SU-DHL-6 (cell line): ENCODE measurements around the gene RNASET2.
A peak's percentile ranks its signal among the peaks of the same experiment; 100 is the strongest.
"Not testable (repeated sequence)": the region's sequence is repeated elsewhere in the genome, so short reads cannot be mapped to it uniquely, and the experiment has no call there.

Experiments used
- H2AFZ ChIP-seq: fragments of 200-600 bp; sonication (generic); 2 replicates; pipeline ENCODE4 v1.6.1; 2014; ENCODE audit warnings: low read depth, mild to moderate bottlenecking, moderate library complexity, mixed read lengths, antibody characterized with exemption, low read length; ENCODE audit not compliant: severe bottlenecking
- H3F3A ChIP-seq: fragments of 200-600 bp; shearing (Covaris generic); 2 replicates; pipeline ENCODE4 v1.6.0; 2016; ENCODE audit warnings: antibody characterized with exemption, mild to moderate bottlenecking; ENCODE audit not compliant: insufficient read depth
- H3K27ac ChIP-seq: fragments of 200-600 bp; sonication (generic); 2 replicates; pipeline ENCODE4 v1.5.1; 2016; ENCODE audit warnings: low read depth, mild to moderate bottlenecking, low read length, moderate library complexity, mixed read lengths
- H3K27me3 ChIP-seq: fragments of 200-600 bp; sonication (generic), shearing (Covaris generic); 2 replicates; pipeline ENCODE4 v1.6.0; 2014; ENCODE audit warnings: mild to moderate bottlenecking, low read length
- H3K36me3 ChIP-seq: fragments of 200-600 bp; sonication (generic); 2 replicates; pipeline ENCODE4 v1.6.1; 2014; ENCODE audit warnings: mild to moderate bottlenecking, low read length, mixed read lengths
- H3K4me2 ChIP-seq: fragments of 300-600, 200-600 bp; shearing (Covaris generic), sonication (generic); 2 replicates; pipeline ENCODE4 v1.6.0; 2014; ENCODE audit warnings: low read length, low read depth, mild to moderate bottlenecking; ENCODE audit not compliant: poor library complexity, severe bottlenecking
- H3K4me3 ChIP-seq: fragments of 200-600 bp; sonication (generic); 2 replicates; pipeline ENCODE4 v1.5.1; 2014; ENCODE audit warnings: antibody characterized with exemption, low read length, mild to moderate bottlenecking, mixed read lengths; ENCODE audit not compliant: insufficient read depth, poor library complexity, severe bottlenecking
- H3K79me2 ChIP-seq: fragments of 200-600 bp; sonication (generic); 2 replicates; pipeline ENCODE4 v1.6.1; 2014; ENCODE audit warnings: mild to moderate bottlenecking, low read length, moderate library complexity; ENCODE audit not compliant: insufficient read depth
- H3K9ac ChIP-seq: fragments of 200-600 bp; sonication (generic); 2 replicates; pipeline ENCODE4 v1.7.0; 2014; ENCODE audit warnings: mild to moderate bottlenecking, low read length
- H3K9me2 ChIP-seq: fragments of 200-600 bp; sonication (generic); replicated peaks from 2 replicates; pipeline ENCODE4 v1.6.1; 2014; ENCODE audit warnings: low read length; ENCODE audit not compliant: insufficient read depth
- H3K9me3 ChIP-seq: fragments of 200-600 bp; sonication (generic); 2 replicates; pipeline ENCODE4 v1.6.1; 2014; ENCODE audit warnings: low read length, mixed read lengths; ENCODE audit not compliant: insufficient read depth
- H4K20me1 ChIP-seq: fragments of 200-600 bp; sonication (generic); 2 replicates; pipeline ENCODE4 v1.6.1; 2014; ENCODE audit warnings: low read depth, mild to moderate bottlenecking, antibody characterized with exemption, low read length, moderate library complexity, mixed read lengths
- CTCF ChIP-seq: fragments of 200-600 bp; sonication (generic); IDR thresholded peaks from one replicate; pipeline ENCODE4 v1.5.1; 2017; ENCODE audit warnings: antibody characterized with exemption, mild to moderate bottlenecking, low read length, moderate library complexity; ENCODE audit not compliant: insufficient read depth, poor library complexity, severe bottlenecking
- EZH2phosphoT487 ChIP-seq: fragments of 200-600 bp; sonication (generic), shearing (Covaris generic); conservative IDR thresholded peaks from 2 replicates; pipeline ENCODE4 v1.6.1; 2018; ENCODE audit warnings: mild to moderate bottlenecking, antibody characterized with exemption, low read length, moderate library complexity, mixed read lengths

RNASET2 gene

DNA sequence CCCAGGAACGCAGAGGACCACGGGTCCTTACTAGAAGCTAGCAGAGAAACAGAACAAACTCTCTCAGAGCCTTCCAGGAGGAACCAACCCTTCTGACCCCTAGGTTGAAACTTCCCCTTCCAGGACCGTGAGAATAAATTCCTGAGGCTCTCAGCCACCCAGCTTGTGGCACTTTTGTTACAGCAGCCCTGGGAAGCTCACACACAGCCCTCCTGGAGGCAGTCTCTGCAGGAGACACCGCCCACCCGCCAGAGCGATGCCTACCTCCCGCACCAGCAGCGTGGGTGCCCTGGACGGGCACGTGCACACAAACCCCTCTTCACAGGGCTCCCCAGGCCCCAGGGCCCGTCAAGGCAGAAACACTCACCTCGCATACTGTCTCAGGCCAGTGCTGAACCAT, 4.2 kb downstream of the RNASET2 start:
- no peak overlapping the region for H3K27ac ChIP-seq
- no peak overlapping the region for H2AFZ ChIP-seq
- no peaks in the 10 kb centered on the region for H3K9me2 ChIP-seq
- no peak overlapping the region for H3K9ac ChIP-seq
- H3K4me3 ChIP-seq = no peak overlapping the region
- TF ChIP-seq EZH2phosphoT487 (no peak), CTCF (no peak)
- no peaks in the 10 kb centered on the region for H3K36me3 ChIP-seq
- no peaks in the 10 kb centered on the region for H3K79me2 ChIP-seq
- no peaks in the 10 kb centered on the region for H4K20me1 ChIP-seq
- no peaks in the 10 kb centered on the region for H3K27me3 ChIP-seq
- H3F3A ChIP-seq = 0 out of 2 replicates have a peak, but pooled peaks cover 6% of the 10 kb centered on the region
- H3K9me3 ChIP-seq = no peaks in the 10 kb centered on the region
- no peak overlapping the region for H3K4me2 ChIP-seq

DNA sequence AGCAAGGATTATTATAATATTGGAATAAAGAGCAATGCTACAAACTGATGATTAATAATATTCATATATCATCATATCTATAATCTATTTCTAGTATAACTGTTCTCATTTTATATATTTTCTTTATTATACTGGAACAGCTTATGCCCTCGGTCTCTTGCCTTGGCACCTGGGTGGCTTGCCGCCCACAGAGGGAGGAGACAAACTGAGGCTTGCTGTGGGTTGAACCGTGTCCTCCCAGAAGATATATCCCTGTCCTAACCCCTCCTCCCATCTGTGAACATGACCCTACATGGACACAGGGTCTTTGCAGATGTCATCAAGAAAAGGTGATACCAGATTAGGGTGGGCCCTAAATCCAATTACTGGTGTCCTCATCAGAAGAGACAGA, 4.7 kb downstream of the RNASET2 start:
- H3F3A ChIP-seq = 0 out of 2 replicates have a peak, but pooled peaks cover 6% of the 10 kb centered on the region
- H2AFZ ChIP-seq = no peak overlapping the region
- H3K4me2 ChIP-seq = peak overlapping the region; percentile 33
- no peaks in the 10 kb centered on the region for H3K79me2 ChIP-seq
- no peaks in the 10 kb centered on the region for H3K27me3 ChIP-seq
- H3K27ac ChIP-seq = peak overlapping the region; percentile 56
- no peaks in the 10 kb centered on the region for H3K9me2 ChIP-seq
- no peak overlapping the region for H3K9ac ChIP-seq
- TF ChIP-seq EZH2phosphoT487 (no peak), CTCF (no peak)
- H4K20me1 ChIP-seq = no peaks in the 10 kb centered on the region
- H3K9me3 ChIP-seq = no peaks in the 10 kb centered on the region
- H3K36me3 ChIP-seq = no peaks in the 10 kb centered on the region
- no peak overlapping the region for H3K4me3 ChIP-seq

GRCh38 chr6:166950892-166951669, 5.3 kb downstream of the RNASET2 start:
- H3K27me3 ChIP-seq, H3F3A ChIP-seq, H2AFZ ChIP-seq, H3K9ac ChIP-seq, H3K9me3 ChIP-seq, H3K79me2 ChIP-seq, H4K20me1 ChIP-seq, H3K4me3 ChIP-seq, H3K36me3 ChIP-seq, H3K9me2 ChIP-seq: not testable (repeated sequence)
- peak; percentile 48 for TF ChIP-seq CTCF
- H3K27ac ChIP-seq = peak overlapping the region; percentile 56
- peak overlapping the region; percentile 47 for H3K4me2 ChIP-seq
